Glutamatergic neuron (in vitro differentiated cells): ENCODE data around the gene LGI4. TPM values are rescaled to one million over a fixed set of nuclear protein-coding genes. Genes with fewer than 3 reads are reported as not detected.
A peak's percentile ranks its signal among the peaks of the same experiment; 100 is the strongest.
"Not testable (repeated sequence)": the region's sequence is repeated elsewhere in the genome, so short reads cannot be mapped to it uniquely, and the experiment has no call there.

ENCODE experiments used
- DNase-seq: peaks from one replicate; pipeline ENCODE4 v3.0.0; 2022
- H3K27ac Mint-ChIP-seq: one replicate; pipeline ENCODE4 v1.8.0; 2020; ENCODE audit warnings: mild to moderate bottlenecking, mixed read lengths, inconsistent platforms; ENCODE audit not compliant: unreplicated experiment
- H3K27me3 Mint-ChIP-seq: one replicate; pipeline ENCODE4 v1.8.0; 2020; ENCODE audit warnings: mild to moderate bottlenecking, moderate library complexity, mixed read lengths, inconsistent platforms; ENCODE audit not compliant: unreplicated experiment
- H3K36me3 Mint-ChIP-seq: one replicate; pipeline ENCODE4 v1.8.0; 2020; ENCODE audit warnings: mild to moderate bottlenecking, mixed read lengths, inconsistent platforms; ENCODE audit not compliant: unreplicated experiment
- H3K4me1 Mint-ChIP-seq: one replicate; pipeline ENCODE4 v1.8.0; 2020; ENCODE audit warnings: mild to moderate bottlenecking, low read depth, mixed read lengths, inconsistent platforms; ENCODE audit not compliant: unreplicated experiment
- H3K4me3 Mint-ChIP-seq: one replicate; pipeline ENCODE4 v1.8.0; 2020; ENCODE audit warnings: mild to moderate bottlenecking, mixed read lengths, inconsistent platforms; ENCODE audit not compliant: unreplicated experiment
- H3K9me3 Mint-ChIP-seq: one replicate; pipeline ENCODE4 v1.8.0; 2020; ENCODE audit warnings: mild to moderate bottlenecking, moderate library complexity, mixed read lengths, inconsistent platforms; ENCODE audit not compliant: unreplicated experiment
- CTCF ChIP-seq: fragments of 200-600 bp; sonication (generic); IDR thresholded peaks from one replicate; pipeline ENCODE4 v1.5.0; 2021; ENCODE audit not compliant: partially characterized antibody, unreplicated experiment
- total RNA-seq: library from RNA; stranded (reverse); fragmentation: NEBNext Ultra II Directional; extraction: Animal tissue kit (Norgen Biotek cat#: 25700); gene quantifications from one replicate; pipeline ENCODE4 v1.2.1, GENCODE V29; 2021; ENCODE audit not compliant: unreplicated experiment

LGI4 gene
- total RNA-seq, 1 donor from 2014 or later, result 14.4 TPM

GRCh38 chr19:35136231-35136630, 1.4 kb upstream of the LGI4 start:
- no peak for DNase-seq
- H3K9me3 Mint-ChIP-seq, result peaks cover 10% of the 10 kb centered on the region
- peaks cover 25% of the 10 kb centered on the region for H3K4me1 Mint-ChIP-seq

DNA sequence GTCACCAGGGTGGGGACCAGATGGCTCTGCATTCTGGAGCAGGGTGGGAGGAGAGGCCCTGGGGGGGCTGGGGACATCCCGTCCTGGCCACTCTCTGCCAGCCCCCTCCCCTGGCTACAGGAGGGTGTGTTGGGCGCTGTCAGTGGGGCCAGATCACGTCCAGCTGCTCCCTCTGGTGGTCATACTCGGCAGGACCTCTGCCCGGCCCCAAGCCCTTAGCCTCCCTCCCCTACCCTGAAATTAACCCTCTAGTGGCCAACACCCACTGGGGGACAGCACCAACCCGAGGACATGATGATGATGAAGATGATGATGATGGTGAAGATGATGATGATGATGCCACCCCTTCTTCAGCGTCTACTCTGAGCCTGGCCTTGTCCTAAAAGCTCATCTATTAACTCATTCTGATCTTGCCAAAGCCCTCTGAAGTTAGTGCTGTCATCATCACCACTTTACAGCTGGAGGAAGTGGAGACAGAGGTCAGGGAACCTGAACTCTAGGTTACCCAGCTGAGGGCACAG, 590 bp upstream of the LGI4 start:
- Mint-ChIP-seq H3K27ac (peak overlapping the region; percentile 82), H3K4me3 (no peak overlapping the region), H3K27me3 (peaks cover 10% of the 10 kb centered on the region), H3K4me1 (peaks cover 22% of the 10 kb centered on the region), H3K9me3 (peaks cover 6% of the 10 kb centered on the region), H3K36me3 (peaks cover 9% of the 10 kb centered on the region)
- peak; percentile 93 for DNase-seq
- TF ChIP-seq CTCF, result peak; percentile 95

More at GRCh38 chr19:35136231-35136630, 1.4 kb upstream of the LGI4 start:
- no peak overlapping the region for H3K27ac Mint-ChIP-seq
- no peak overlapping the region for H3K4me3 Mint-ChIP-seq
- H3K36me3 Mint-ChIP-seq, result peaks cover 9% of the 10 kb centered on the region
- peaks cover 10% of the 10 kb centered on the region for H3K27me3 Mint-ChIP-seq
- TF ChIP-seq CTCF, result no peak

- H3K4me1 Mint-ChIP-seq, result peaks cover 14% of the 10 kb centered on the region
Measured at GRCh38 chr19:35133826-35134225, 1.0 kb downstream of the LGI4 start.

GRCh38 chr19:35132254-35132653, 2.6 kb downstream of the LGI4 start:
- H3K36me3 Mint-ChIP-seq, result peaks cover 9% of the 10 kb centered on the region
- DNase-seq, result no peak
- H3K4me1 Mint-ChIP-seq, result peaks cover 7% of the 10 kb centered on the region
- peak overlapping the region; percentile 2 for H3K27ac Mint-ChIP-seq
- TF ChIP-seq CTCF, result no peak
- no peak overlapping the region for H3K4me3 Mint-ChIP-seq
- H3K27me3 Mint-ChIP-seq, result peaks cover 10% of the 10 kb centered on the region
- peaks cover 6% of the 10 kb centered on the region for H3K9me3 Mint-ChIP-seq

More at GRCh38 chr19:35133826-35134225, 1.0 kb downstream of the LGI4 start:
- Mint-ChIP-seq H3K27me3 (peaks cover 10% of the 10 kb centered on the region), H3K27ac (no peak overlapping the region), H3K4me3 (no peak overlapping the region), H3K9me3 (peaks cover 5% of the 10 kb centered on the region), H3K36me3 (peaks cover 9% of the 10 kb centered on the region)
- no peak for TF ChIP-seq CTCF
- no peak for DNase-seq

DNA sequence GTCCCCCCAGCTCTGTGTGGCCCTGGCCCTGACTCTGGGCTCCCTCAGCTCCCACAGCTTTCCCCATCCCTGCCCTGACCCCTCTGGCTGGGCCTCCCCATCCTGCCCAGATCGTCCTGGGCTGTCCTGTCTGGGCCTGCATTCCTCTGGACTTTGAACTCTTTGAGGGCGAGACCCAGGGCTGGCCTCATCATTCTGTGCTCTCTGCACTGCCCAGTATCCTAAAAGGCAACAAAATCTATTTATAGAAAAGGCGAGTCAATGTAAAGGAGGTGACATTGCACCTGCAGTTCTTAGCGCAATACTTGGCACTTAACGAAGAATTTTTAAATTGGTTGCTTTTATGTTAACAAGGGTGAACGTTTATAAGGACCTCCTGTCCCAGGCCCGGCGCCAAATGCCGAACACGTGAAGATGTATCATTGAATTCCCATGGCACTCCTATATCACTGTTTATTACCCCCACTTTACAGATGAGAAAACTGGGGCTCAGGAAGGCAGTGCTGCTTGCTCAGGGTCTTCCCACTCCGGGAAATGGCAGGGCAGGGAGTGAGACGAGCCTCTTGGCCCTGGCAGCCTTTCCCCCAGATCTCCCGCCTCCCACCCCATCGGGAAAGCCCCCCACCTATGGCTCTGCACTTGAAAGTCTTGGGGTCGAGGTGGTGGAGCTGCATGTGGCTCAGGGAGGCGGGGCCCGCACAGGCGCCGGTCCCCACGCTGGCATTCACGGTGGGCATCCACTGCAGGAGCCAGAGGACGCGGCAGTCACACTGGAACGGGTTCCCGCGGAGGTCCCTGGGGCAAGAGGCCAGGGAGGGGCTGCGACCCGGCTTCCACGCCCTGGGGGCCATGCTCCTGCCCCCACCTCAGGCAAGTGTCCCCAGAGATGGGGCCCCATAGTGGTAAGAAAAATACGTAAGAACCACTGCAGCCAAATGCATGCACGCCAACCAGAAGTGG, 3.8 kb downstream of the LGI4 start:
- no peak for TF ChIP-seq CTCF
- peaks cover 12% of the 10 kb centered on the region for H3K27me3 Mint-ChIP-seq
- H3K9me3 Mint-ChIP-seq, result peaks cover 6% of the 10 kb centered on the region
- peaks cover 9% of the 10 kb centered on the region for H3K36me3 Mint-ChIP-seq
- no peak overlapping the region for H3K27ac Mint-ChIP-seq
- DNase-seq, result no peak
- H3K4me3 Mint-ChIP-seq, result no peak overlapping the region
- H3K4me1 Mint-ChIP-seq, result peaks cover 7% of the 10 kb centered on the region

DNA sequence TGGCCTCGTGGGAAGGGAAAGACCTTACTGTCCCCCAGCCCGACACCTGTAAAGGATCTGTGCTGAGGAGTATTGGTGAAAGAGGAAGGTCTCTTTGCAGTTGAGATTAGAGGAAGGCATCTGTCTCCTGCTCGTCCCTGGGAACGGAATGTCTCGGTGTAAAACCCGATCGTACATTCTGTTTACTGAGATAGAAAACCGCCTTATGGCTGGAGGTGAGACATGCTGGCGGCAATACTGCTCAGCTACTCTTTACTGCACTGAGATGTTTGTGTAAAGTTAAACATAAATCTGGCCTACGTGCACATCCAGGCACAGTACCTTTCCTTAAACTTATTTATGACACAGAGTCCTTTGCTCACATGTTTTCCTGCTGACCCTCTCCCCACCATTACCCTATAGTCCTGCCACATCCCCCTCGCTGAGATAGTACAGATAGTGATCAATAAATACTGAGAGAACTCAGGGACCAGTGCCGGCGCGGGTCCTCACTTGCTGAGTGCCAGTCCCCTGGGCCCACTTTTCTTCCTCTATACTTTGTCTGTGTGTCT, 5.1 kb downstream of the LGI4 start:
- peak overlapping the region; percentile 49 for H3K27ac Mint-ChIP-seq
- H3K4me1 Mint-ChIP-seq, H3K9me3 Mint-ChIP-seq, H3K36me3 Mint-ChIP-seq, DNase-seq, H3K4me3 Mint-ChIP-seq: not testable (repeated sequence)
- peaks cover 11% of the 10 kb centered on the region for H3K27me3 Mint-ChIP-seq
